Ovary (tissue), 9 donors: Measurements from ENCODE around the gene YWHAQ. TPM values are rescaled to one million over a fixed set of nuclear protein-coding genes. Genes with fewer than 3 reads are reported as not detected.

Experiments used
- DNase-seq, 5 donors: peaks; one replicate each; pipeline ENCODE4 v3.0.0-alpha.2; 2019 to 2020
- H3K27ac ChIP-seq, 2 donors: fragments of 200-600 bp; one replicate each; pipeline versions ENCODE4 v1.5.1 to v1.8.0; 2019 to 2022
- H3K27me3 ChIP-seq: fragments of 200-600 bp; one replicate; pipeline ENCODE4 v1.8.0; 2022
- H3K36me3 ChIP-seq: fragments of 200-600 bp; sonication (generic); one replicate; pipeline ENCODE4 v1.5.1; 2019
- H3K4me1 ChIP-seq: one replicate; pipeline ENCODE4 v1.8.1; 2013; ENCODE audit warnings: mild to moderate bottlenecking, moderate library complexity; ENCODE audit not compliant: insufficient read depth
- H3K4me3 ChIP-seq: fragments of 200-600 bp; sonication (generic); one replicate; pipeline ENCODE4 v1.5.1; 2017
- H3K9me3 ChIP-seq, 2 donors: fragments of 200-600 bp in 1 of 2; sonication (generic) in 1 of 2; one replicate each; pipeline versions ENCODE4 v1.5.1 to v1.8.1; 2013 to 2019; ENCODE audit warnings: mild to moderate bottlenecking in 1 of 2, moderate library complexity in 1 of 2
- CTCF ChIP-seq, 3 donors: fragments of 450-650 bp in 2 of 3; fragments of 200-600 bp in 1 of 3; IDR thresholded peaks; one replicate each; pipeline versions ENCODE4 v1.5.1 to v1.8.0; 2016 to 2022; ENCODE audit warnings: antibody characterized with exemption in 3 of 3, mild to moderate bottlenecking in 1 of 3
- EP300 ChIP-seq: sonication (generic); formaldehyde crosslinking; IDR thresholded peaks from one replicate; pipeline ENCODE4 v1.6.1; 2017; ENCODE audit warnings: antibody characterized with exemption
- POLR2A ChIP-seq: fragments of 450-650 bp; IDR thresholded peaks from one replicate; pipeline ENCODE4 v1.6.1; 2017; ENCODE audit warnings: antibody characterized with exemption, mild to moderate bottlenecking, moderate library complexity
- WGBS, 3 donors: extraction: QIAGEN DNeasy Blood & Tissue Kit in 1 of 3; methylation state at CpG; one replicate each; pipeline versions ENCODE4 v1.1.5 to v1.1.7; 2013 to 2017; 5-methylcytosine and 5-hydroxymethylcytosine counted together
- intact Hi-C, 4 donors: fragments of 100-400 bp; cut with DNase I; formaldehyde crosslinking; loops; one replicate each; pipeline versions ENCODE4 v1.11.0 to v1.15.1; 2022 to 2023
- polyA plus RNA-seq, 2 donors: library from polyadenylated mRNA; stranded (reverse); fragments of 200-250 nt in 1 of 2; fragments of 350-450 nt in 1 of 2; fragmentation: Illumina TruSeq in 1 of 2; extraction: RNeasy Lipid Tissue Mini Kit (QIAGEN cat#74804) in 1 of 2; gene quantifications; one replicate each; pipeline ENCODE4 v1.2.3, GENCODE V29; 2013 to 2014
- total RNA-seq, 7 donors: library from RNA; depleted of rRNA in 2 of 7; stranded (reverse); fragments of >200 nt in 2 of 7; fragmentation: NEBNext Ultra II Directional in 3 of 7; extraction: Animal tissue kit (Norgen Biotek cat#: 25700) in 3 of 7; gene quantifications; one replicate each; pipeline versions ENCODE4 v1.1.0 to v1.2.4, GENCODE V29; 2016 to 2023
- donor health status: DM: no; HTN: no; CAD: no; lungs with moderate emphysema.
- donor health status: DM: no; HTN: no; CAD: no.
- donor health status: Bipolar disorder and iron deficiency.
- donor health status: DM: yes; HTN: yes; CAD: no.
- donor health status: DM: no; HTN: no; CAD: no.
- donor health status: DM: yes; HTN: yes; CAD: no.

YWHAQ gene
- total and polyA plus RNA-seq, 9 donors = 156 to 386 (median 241) TPM

GRCh38 chr2:9570182-9571060 is 60.4 kb downstream of the YWHAQ start:
- H3K9me3 ChIP-seq = no peaks in the 10 kb centered on the region
- no peak overlapping the region for H3K4me3 ChIP-seq
- peaks cover 8% of the 10 kb centered on the region for H3K4me1 ChIP-seq
- intact Hi-C loops = loop anchor here in 1 of 4 donors (1.0 kb wide), 1 partner anchor 10 kb away; no protein-coding TSS in a partner anchor
- H3K36me3 ChIP-seq = no peaks in the 10 kb centered on the region
- DNase-seq = no peak
- WGBS, 3 donors = 17 to 33% (median 25%) methylated on average over 4 of the region's 4 CpGs
- peak overlapping the region in 1 of 2 donors; percentile 51 for H3K27ac ChIP-seq
- H3K27me3 ChIP-seq = no peaks in the 10 kb centered on the region
- TF ChIP-seq EP300 (no peak), POLR2A (no peak), CTCF (IDR thresholded peaks at IDR 0.05) (peak in 1 of 3 donors; percentile 3)

- peak; percentile 76 to 91 (median 82) for DNase-seq
- H3K9me3 ChIP-seq = no peaks in the 10 kb centered on the region
- 62 to 69% (median 67%) methylated on average over 11 of the region's 11 CpGs for WGBS, 3 donors
- H3K36me3 ChIP-seq = no peaks in the 10 kb centered on the region
- no peak overlapping the region for H3K4me3 ChIP-seq
- intact Hi-C loops = no loop called here
- peak overlapping the region; percentile 47 to 58 for H3K27ac ChIP-seq
- peaks cover 6% of the 10 kb centered on the region for H3K4me1 ChIP-seq
- H3K27me3 ChIP-seq = no peaks in the 10 kb centered on the region
- TF ChIP-seq POLR2A (no peak), EP300 (no peak)
These were observed 65.2 kb downstream of the YWHAQ start for GRCh38 chr2:9565436-9566153.

GRCh38 chr2:9560628-9561027 is 70.2 kb downstream of the YWHAQ start:
- TF ChIP-seq POLR2A = no peak
- no peak for TF ChIP-seq CTCF (IDR thresholded peaks at IDR 0.05)
- no peak for TF ChIP-seq EP300
- Histone ChIP-seq H3K9me3 (no peaks in the 10 kb centered on the region), H3K4me3 (no peak overlapping the region), H3K36me3 (no peaks in the 10 kb centered on the region), H3K27me3 (no peaks in the 10 kb centered on the region), H3K4me1 (no peaks in the 10 kb centered on the region), H3K27ac (no peak overlapping the region)
- WGBS, 3 donors = 74 to 96% (median 80%) methylated on average over 2 of the region's 2 CpGs
- DNase-seq = no peak
- intact Hi-C loops = no loop called here

GRCh38 chr2:9558948-9559381 is 71.8 kb downstream of the YWHAQ start:
- intact Hi-C loops = no loop called here
- Histone ChIP-seq H3K27ac (no peak overlapping the region), H3K27me3 (no peaks in the 10 kb centered on the region), H3K4me3 (no peak overlapping the region), H3K4me1 (no peaks in the 10 kb centered on the region), H3K36me3 (no peaks in the 10 kb centered on the region), H3K9me3 (no peaks in the 10 kb centered on the region)
- WGBS, 3 donors = 72 to 81% (median 77%) methylated on average over 1 of the region's 1 CpG
- DNase-seq = peak in 1 of 5 donors; percentile 40
- TF ChIP-seq EP300 = no peak

GRCh38 chr2:9556121-9556743 is 74.6 kb downstream of the YWHAQ start:
- Histone ChIP-seq H3K4me3 (peak overlapping the region; percentile 92), H3K36me3 (no peaks in the 10 kb centered on the region), H3K27me3 (no peaks in the 10 kb centered on the region), H3K27ac (peak overlapping the region; percentile 97 to 99), H3K9me3 (no peaks in the 10 kb centered on the region), H3K4me1 (peaks cover 5% of the 10 kb centered on the region)
- no peak for TF ChIP-seq CTCF (IDR thresholded peaks at IDR 0.05)
- TF ChIP-seq POLR2A = no peak
- no peak for TF ChIP-seq EP300
- WGBS, 3 donors = 0 to 1% (median 1%) methylated on average over 15 to 32 of the region's 32 CpGs
- intact Hi-C loops = no loop called here
- DNase-seq = no peak
